Small intestine (tissue), 4 donors: ENCODE measurements around the gene TRIP4. TPM values are rescaled to one million over a fixed set of nuclear protein-coding genes. Genes with fewer than 3 reads are reported as not detected.

Source experiments
- polyA plus RNA-seq, 4 donors: library from polyadenylated mRNA; stranded (reverse) in 3 of 4; unstranded in 1 of 4; fragments of 200-250 nt in 3 of 4; fragments of 120-200 nt in 1 of 4; gene quantifications; one replicate each; pipeline versions ENCODE4 v1.2.1 to v1.2.3, GENCODE V29; 2013
- donor health status: healthy with polysubstance abuse.
- donor health status: Bipolar disorder and iron deficiency.
- donor health status: healthy.

Gene TRIP4
- polyA plus RNA-seq, 4 donors = 21.9 to 63.3 (median 30.7) TPM

Other genes starting within 250 kb of the TRIP4 start
- gene SNX22, start 236.1 kb upstream of the TRIP4 start, polyA plus RNA-seq = 1 to 10 TPM in 2 of 4 donors, under 1 TPM in 2; 0.54 to 1.8 (median 1.1) TPM
- gene PPIB, start 224.8 kb upstream of the TRIP4 start, polyA plus RNA-seq = 100 to 1,000 TPM; 248 to 895 (median 413) TPM
- 10 to 100 TPM in 1 of 4 donors, 1 to 10 TPM in 3; 2.5 to 12.3 (median 4.0) TPM for gene CSNK1G1, start 31.7 kb upstream of the TRIP4 start, polyA plus RNA-seq
- 10 to 100 TPM in 3 of 4 donors, 1 to 10 TPM in 1; 3.5 to 89.1 (median 24.9) TPM for gene PCLAF, start 6.4 kb upstream of the TRIP4 start, polyA plus RNA-seq
- gene ZNF609, start 72.7 kb downstream of the TRIP4 start, polyA plus RNA-seq = 10 to 100 TPM in 1 of 4 donors, 1 to 10 TPM in 3; 6.8 to 22.5 (median 8.4) TPM